Breast epithelium (tissue), 3 donors: ENCODE measurements around the gene GALNT7.

ENCODE experiments used
- POLR2A ChIP-seq: fragments of 450-650 bp; IDR thresholded peaks from one replicate; pipeline ENCODE4 v1.6.1; 2016; ENCODE audit warnings: antibody characterized with exemption, mild to moderate bottlenecking, moderate library complexity
- POLR2AphosphoS5 ChIP-seq, 3 donors: sonication (generic); formaldehyde crosslinking; IDR thresholded peaks; one replicate each; pipeline ENCODE4 v1.6.1; 2017; ENCODE audit warnings: antibody characterized with exemption in 3 of 3
- TF ChIP-seq, protein P1 (sequence below), 3 donors: fragments of 450-650 bp; IDR thresholded peaks; one replicate each; pipeline ENCODE4 v1.5.1; 2016 to 2017; ENCODE audit warnings: antibody characterized with exemption in 3 of 3, mild to moderate bottlenecking in 3 of 3, moderate library complexity in 3 of 3

DNA sequence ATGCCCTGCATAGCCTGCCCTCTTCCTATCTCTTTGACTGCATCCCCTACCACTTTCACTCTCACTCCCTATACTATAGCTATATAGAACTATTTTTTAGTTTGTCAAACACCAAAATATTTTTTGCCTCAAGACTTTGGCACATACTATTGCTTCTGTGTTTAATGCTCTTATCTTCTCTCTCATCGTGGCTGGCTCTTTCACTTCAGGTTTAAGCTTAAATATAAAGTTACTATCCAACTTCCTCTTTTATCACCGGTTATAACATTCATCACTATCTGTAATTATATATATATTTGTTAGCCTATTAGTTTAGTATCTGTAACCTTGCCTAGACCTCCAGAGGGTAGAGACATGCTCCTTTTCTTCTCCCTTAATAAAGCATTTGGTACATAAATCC, 177.0 kb downstream of the GALNT7 start:
- TF ChIP-seq, protein P1, sequence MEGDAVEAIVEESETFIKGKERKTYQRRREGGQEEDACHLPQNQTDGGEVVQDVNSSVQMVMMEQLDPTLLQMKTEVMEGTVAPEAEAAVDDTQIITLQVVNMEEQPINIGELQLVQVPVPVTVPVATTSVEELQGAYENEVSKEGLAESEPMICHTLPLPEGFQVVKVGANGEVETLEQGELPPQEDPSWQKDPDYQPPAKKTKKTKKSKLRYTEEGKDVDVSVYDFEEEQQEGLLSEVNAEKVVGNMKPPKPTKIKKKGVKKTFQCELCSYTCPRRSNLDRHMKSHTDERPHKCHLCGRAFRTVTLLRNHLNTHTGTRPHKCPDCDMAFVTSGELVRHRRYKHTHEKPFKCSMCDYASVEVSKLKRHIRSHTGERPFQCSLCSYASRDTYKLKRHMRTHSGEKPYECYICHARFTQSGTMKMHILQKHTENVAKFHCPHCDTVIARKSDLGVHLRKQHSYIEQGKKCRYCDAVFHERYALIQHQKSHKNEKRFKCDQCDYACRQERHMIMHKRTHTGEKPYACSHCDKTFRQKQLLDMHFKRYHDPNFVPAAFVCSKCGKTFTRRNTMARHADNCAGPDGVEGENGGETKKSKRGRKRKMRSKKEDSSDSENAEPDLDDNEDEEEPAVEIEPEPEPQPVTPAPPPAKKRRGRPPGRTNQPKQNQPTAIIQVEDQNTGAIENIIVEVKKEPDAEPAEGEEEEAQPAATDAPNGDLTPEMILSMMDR (IDR thresholded peaks at IDR 0.05): no peak
- no peak for TF ChIP-seq POLR2A
- no peak for TF ChIP-seq POLR2AphosphoS5 (IDR thresholded peaks at IDR 0.05)
